A549 (cell line): Measurements from ENCODE around the gene ADAMTS10. TPM values are rescaled to one million over a fixed set of nuclear protein-coding genes. Genes with fewer than 3 reads are reported as not detected.

Source experiments
- ATAC-seq, 2 experiments: fragments of 200-7000 bp in 1 of 2; fragments of >200 bp in 1 of 2; cut with Nextera tagmentation in 1 of 2; cut with Tn5 transposase in 1 of 2; 3 replicates each; pipeline versions ENCODE4 v1.8.0 to v1.9.1; 2018 to 2020; ENCODE audit warnings: mild to moderate bottlenecking in 1 of 2, moderate library complexity in 1 of 2
- CTCF ChIA-PET: fragments of 300-600 bp; sonication (Branson Sonifier 250); formaldehyde crosslinking; extraction: SDS; loops from one replicate; lab custom pipeline; 2021; ENCODE audit warnings: antibody characterized with exemption, inconsistent platforms; lab: Yijun Ruan, JAX
- POLR2A ChIA-PET: fragments of 350-600 bp; formaldehyde crosslinking; extraction: SDS; loops from one replicate; lab custom pipeline; 2021; ENCODE audit warnings: antibody characterized with exemption, inconsistent platforms; lab: Yijun Ruan, JAX
- DNase-seq, 2 experiments: peaks; one replicate each; pipeline versions ENCODE4 v3.0.0 to v3.0.0-alpha.2; 2011 to 2016; ENCODE audit warnings: low read depth in 1 of 2, low spot score in 1 of 2
- FAIRE-seq: peaks from 2 replicates; lab custom pipeline; 2011; peaks lifted over from hg19 to GRCh38; lab: Jason Lieb, UNC
- H3K27ac ChIP-seq, 2 experiments: fragments of >200 bp; sonication (Bioruptor Twin); formaldehyde crosslinking; 3 replicates each; pipeline ENCODE4 v1.5.1; 2016 to 2017
- H3K4me1 ChIP-seq: fragments of >200 bp; sonication (Bioruptor Twin); formaldehyde crosslinking; 3 replicates; pipeline ENCODE4 v1.6.1; 2016
- H3K4me2 ChIP-seq: fragments of >200 bp; sonication (Bioruptor Twin); formaldehyde crosslinking; 3 replicates; pipeline ENCODE4 v1.6.1; 2016
- H3K4me3 ChIP-seq: fragments of >200 bp; sonication (Bioruptor Twin); formaldehyde crosslinking; 3 replicates; pipeline ENCODE4 v1.5.1; 2016
- H3K9me3 ChIP-seq: fragments of >200 bp; sonication (Bioruptor Twin); formaldehyde crosslinking; 3 replicates; pipeline ENCODE4 v1.6.1; 2016
- BCL3 ChIP-seq: fragments of >200 bp; sonication (Bioruptor Twin); formaldehyde crosslinking; IDR thresholded peaks from 3 replicates; pipeline ENCODE4 v1.6.1; 2016
- CBX2 ChIP-seq: fragments of 200-600 bp; sonication (generic); IDR thresholded peaks from 2 replicates; pipeline ENCODE4 v1.6.1; 2016; ENCODE audit warnings: low read depth, mild to moderate bottlenecking, borderline replicate concordance
- CHD4 ChIP-seq: fragments of 200-600 bp; sonication (generic); IDR thresholded peaks from 2 replicates; pipeline ENCODE4 v1.6.1; 2016; ENCODE audit warnings: antibody characterized with exemption, mild to moderate bottlenecking, borderline replicate concordance
- CTCF ChIP-seq: fragments of >200 bp; sonication (Bioruptor Twin); formaldehyde crosslinking; IDR thresholded peaks from 3 replicates; pipeline ENCODE4 v1.5.1; 2016
- ELK1 ChIP-seq: fragments of 150-350 bp; IDR thresholded peaks from 2 replicates; pipeline ENCODE4 v1.6.1; 2014; ENCODE audit warnings: low read depth, mild to moderate bottlenecking, low read length
- HES2 ChIP-seq: fragments of >200 bp; sonication (Bioruptor Twin); formaldehyde crosslinking; IDR thresholded peaks from 2 replicates; pipeline ENCODE4 v1.6.1; 2016
- HMGXB4 ChIP-seq: fragments of 250-450 bp; sonication (Bioruptor Pico); IDR thresholded peaks from 2 replicates; pipeline ENCODE4 v1.5.0; 2021; ENCODE audit warnings: mild to moderate bottlenecking, moderate library complexity, borderline replicate concordance
- HOXA7 ChIP-seq: fragments of 250-450 bp; sonication (Bioruptor Pico); IDR thresholded peaks from 2 replicates; pipeline ENCODE4 v1.5.0; 2020; ENCODE audit warnings: mild to moderate bottlenecking, moderate library complexity
- HOXB5 ChIP-seq: fragments of 250-450 bp; sonication (Bioruptor Pico); IDR thresholded peaks from 2 replicates; pipeline ENCODE4 v1.5.0; 2020; ENCODE audit warnings: mild to moderate bottlenecking, moderate library complexity
- KDM1A ChIP-seq: fragments of 200-600 bp; sonication (generic); IDR thresholded peaks from 2 replicates; pipeline ENCODE4 v1.6.1; 2016; ENCODE audit warnings: low read depth, mild to moderate bottlenecking
- MAX ChIP-seq: IDR thresholded peaks from 2 replicates; pipeline ENCODE4 v1.6.1; 2012
- MAZ ChIP-seq: fragments of 150-350 bp; IDR thresholded peaks from 2 replicates; pipeline ENCODE4 v1.6.1; 2014; ENCODE audit warnings: antibody characterized with exemption, low read depth, low read length, borderline replicate concordance
- RARB ChIP-seq: fragments of 250-450 bp; sonication (Bioruptor Pico); IDR thresholded peaks from 2 replicates; pipeline ENCODE4 v1.8.0; 2021; ENCODE audit warnings: mild to moderate bottlenecking, moderate library complexity
- SMC3 ChIP-seq: fragments of >200 bp; sonication (Bioruptor Twin); formaldehyde crosslinking; IDR thresholded peaks from 3 replicates; pipeline ENCODE4 v1.6.1; 2018; ENCODE audit warnings: inconsistent platforms
- TFCP2L1 ChIP-seq: fragments of 250-450 bp; sonication (Bioruptor Pico); IDR thresholded peaks from 2 replicates; pipeline ENCODE4 v1.5.0; 2021; ENCODE audit warnings: mild to moderate bottlenecking
- TP53 ChIP-seq: fragments of 250-450 bp; sonication (Bioruptor Pico); IDR thresholded peaks from 2 replicates; pipeline ENCODE4 v1.5.0; 2021; ENCODE audit warnings: mild to moderate bottlenecking, moderate library complexity
- ZNF302 ChIP-seq: fragments of 250-450 bp; sonication (Bioruptor Pico); IDR thresholded peaks from 2 replicates; pipeline ENCODE4 v1.9.0; 2021; ENCODE audit warnings: inconsistent platforms, mild to moderate bottlenecking, moderate library complexity
- WGBS: methylation state at CpG from one replicate; pipeline ENCODE4 v1.1.6; 2017; ENCODE audit errors: missing lambda C conversion rate; 5-methylcytosine and 5-hydroxymethylcytosine counted together
- polyA plus RNA-seq, 4 experiments: library from polyadenylated mRNA; depleted of rRNA in 3 of 4; stranded (reverse); fragments of >200 nt; fragmentation: RNase III in 1 of 4; extraction: RNeasy Plus Mini Kit Qiagen cat#74134 plus additional on column Dnase treatment in 1 of 4; gene quantifications; 2 replicates in 3 of 4; 3 replicates in 1 of 4; pipeline ENCODE4 v1.2.3, GENCODE V29; 2011 to 2017

The ADAMTS10 gene
- polyA plus RNA-seq, 2 of the 4 experiments (the other 2 are of a cell fraction), result 26.7 to 49.3 TPM

GRCh38 chr19:8601796-8602195 is 8.7 kb downstream of the ADAMTS10 start (continued):
- no peak for TF ChIP-seq KDM1A
- TF ChIP-seq HMGXB4 (CRISPR knock-in tag), result no peak
- TF ChIP-seq ELK1, result no peak
- no peak for TF ChIP-seq ZNF302 (CRISPR knock-in tag)
- TF ChIP-seq TFCP2L1 (CRISPR knock-in tag), result no peak
- TF ChIP-seq MAX, result no peak
- no peak for TF ChIP-seq BCL3

GRCh38 chr19:8600816-8601215 is 9.7 kb downstream of the ADAMTS10 start:
- ATAC-seq (no peak), DNase-seq (no peak), FAIRE-seq (no peak)
- WGBS, result 95% methylated on average over 16 of the region's 16 CpGs
- H3K27ac ChIP-seq, result no peak overlapping the region
- TF ChIP-seq MAZ, result no peak
- no peak for TF ChIP-seq RARB (CRISPR knock-in tag)
- no peak for TF ChIP-seq CTCF
- no peak for TF ChIP-seq CBX2
- no peak for TF ChIP-seq HOXB5 (CRISPR knock-in tag)
- TF ChIP-seq SMC3, result no peak
- no peak for TF ChIP-seq HES2
- TF ChIP-seq TP53, result no peak
- ChIA-PET CTCF (interaction anchor here (0.9 to 2.8 kb wide), 3 partner anchors 15 to 53 kb away, joined by 3 to 9 read pairs (median 4); no protein-coding TSS in a partner anchor), POLR2A (no interaction called here)
- H3K9me3 ChIP-seq, result peaks cover 16% of the 10 kb centered on the region
- H3K4me3 ChIP-seq, result no peak overlapping the region
- peaks cover 17% of the 10 kb centered on the region for H3K4me1 ChIP-seq
- no peak overlapping the region for H3K4me2 ChIP-seq

GRCh38 chr19:8600064-8600463 is 10.5 kb downstream of the ADAMTS10 start:
- FAIRE-seq, result no peak
- H3K4me3 ChIP-seq, result no peak overlapping the region
- ChIA-PET POLR2A (no interaction called here), CTCF (interaction anchor here (1.6 kb wide), 1 partner anchor 94 kb away, joined by 4 read pairs; no protein-coding TSS in a partner anchor)
- peaks cover 24% of the 10 kb centered on the region for H3K4me1 ChIP-seq
- peak; percentile 68; the same call in 1 of the 2 replicates for TF ChIP-seq KDM1A
- no peak for TF ChIP-seq HOXA7 (CRISPR knock-in tag)
- TF ChIP-seq CHD4, result peak; percentile 66; the same call in 1 of the 2 replicates
- no peak for DNase-seq
- H3K9me3 ChIP-seq, result peaks cover 9% of the 10 kb centered on the region
- WGBS, result 98% methylated on average over 2 of the region's 2 CpGs
- no peak overlapping the region for H3K27ac ChIP-seq
- H3K4me2 ChIP-seq, result no peak overlapping the region
- ATAC-seq, result no peak
